SK-N-SH (cell line): ENCODE results near the gene CATSPERZ. TPM values are rescaled to one million over a fixed set of nuclear protein-coding genes. Genes with fewer than 3 reads are reported as not detected.

Source experiments
- CTCF ChIA-PET: fragments of 300-600, 350-600 bp; formaldehyde crosslinking; extraction: SDS; loops from one replicate; lab custom pipeline; 2021; lab: Yijun Ruan, JAX
- POLR2A ChIA-PET: fragments of 350-600 bp; sonication (Branson Sonifier 250); formaldehyde crosslinking; extraction: SDS; loops from one replicate; lab custom pipeline; 2020; ENCODE audit warnings: antibody characterized with exemption, inconsistent platforms; lab: Yijun Ruan, JAX
- DNase-seq: peaks from one replicate; pipeline ENCODE4 v3.0.0; 2012
- H2AFZ ChIP-seq: fragments of 200-600 bp; sonication (generic); 2 replicates; pipeline ENCODE4 v1.8.1; 2016; ENCODE audit warnings: antibody characterized with exemption, mild to moderate bottlenecking, low read depth
- H3F3A ChIP-seq: fragments of 200-600 bp; sonication (generic); replicated peaks from 2 replicates; pipeline ENCODE3; 2016; ENCODE audit warnings: antibody characterized with exemption, mild to moderate bottlenecking; ENCODE audit not compliant: insufficient read depth
- H3K27ac ChIP-seq, 2 experiments: fragments of 200-500 bp in 1 of 2; fragments of 200-600 bp in 1 of 2; sonication (Bioruptor generic) in 1 of 2; sonication (generic), shearing (Covaris generic) in 1 of 2; 2 replicates each; pipeline versions ENCODE4 v1.5.1 to v1.6.1; 2014 to 2016; ENCODE audit warnings: low read depth in 2 of 2, inconsistent platforms in 1 of 2, low read length in 1 of 2, mild to moderate bottlenecking in 1 of 2, mixed read lengths in 1 of 2
- H3K27me3 ChIP-seq: fragments of 200-600 bp; sonication (generic), shearing (Covaris generic); 2 replicates; pipeline ENCODE4 v1.6.1; 2016; ENCODE audit warnings: mixed run types; ENCODE audit not compliant: insufficient read depth
- H3K36me3 ChIP-seq, 2 experiments: fragments of 200-500 bp in 1 of 2; fragments of 200-600 bp in 1 of 2; sonication (Bioruptor generic) in 1 of 2; sonication (generic) in 1 of 2; replicated peaks in 1 of 2; 2 replicates each; pipeline versions ENCODE3 to v1.5.1; 2014 to 2016; ENCODE audit warnings: low read length in 1 of 2, mild to moderate bottlenecking in 1 of 2; ENCODE audit not compliant: insufficient read depth in 2 of 2, control insufficient read depth in 1 of 2
- H3K4me1 ChIP-seq, 2 experiments: fragments of 200-500 bp in 1 of 2; fragments of 200-600 bp in 1 of 2; sonication (Bioruptor generic) in 1 of 2; sonication (generic), shearing (Covaris generic) in 1 of 2; 2 replicates each; pipeline versions ENCODE4 v1.5.1 to v1.6.1; 2014 to 2016; ENCODE audit warnings: low read depth in 1 of 2, low read length in 1 of 2, mixed run types in 1 of 2; ENCODE audit not compliant: insufficient read depth in 2 of 2, control insufficient read depth in 1 of 2
- H3K4me2 ChIP-seq: fragments of 200-600 bp; sonication (generic), shearing (Covaris generic); 2 replicates; pipeline ENCODE4 v1.6.1; 2017; ENCODE audit warnings: mixed run types
- H3K4me3 ChIP-seq, 2 experiments: fragments of 200-500 bp in 1 of 2; fragments of 200-600 bp in 1 of 2; sonication (Bioruptor generic) in 1 of 2; sonication (generic), shearing (Covaris generic) in 1 of 2; 2 replicates each; pipeline versions ENCODE4 v1.5.1 to v1.8.1; 2014 to 2016; ENCODE audit warnings: low read depth in 2 of 2, inconsistent platforms in 1 of 2, low read length in 1 of 2, mild to moderate bottlenecking in 1 of 2, mixed read lengths in 1 of 2, moderate library complexity in 1 of 2
- H3K79me2 ChIP-seq: fragments of 200-600 bp; sonication (generic); 2 replicates; pipeline ENCODE4 v1.8.1; 2017; ENCODE audit warnings: mild to moderate bottlenecking; ENCODE audit not compliant: insufficient read depth
- H3K9ac ChIP-seq: fragments of 200-600 bp; sonication (generic); 2 replicates; pipeline ENCODE4 v1.6.1; 2017; ENCODE audit warnings: mixed run types
- H3K9me2 ChIP-seq: fragments of 200-600 bp; sonication (generic); 2 replicates; pipeline ENCODE4 v1.6.1; 2017; ENCODE audit warnings: mixed run types
- H3K9me3 ChIP-seq: fragments of 200-600 bp; sonication (generic); 2 replicates; pipeline ENCODE4 v1.6.1; 2017; ENCODE audit warnings: mixed run types, mild to moderate bottlenecking, moderate library complexity
- H4K20me1 ChIP-seq: fragments of 200-600 bp; sonication (generic); 2 replicates; pipeline ENCODE4 v1.6.1; 2017; ENCODE audit warnings: mild to moderate bottlenecking, mixed run types; ENCODE audit not compliant: insufficient read depth
- CHD2 ChIP-seq: fragments of 150-350 bp; IDR thresholded peaks from 2 replicates; pipeline ENCODE4 v1.6.1; 2018; ENCODE audit warnings: low read length; ENCODE audit not compliant: partially characterized antibody
- ELF1 ChIP-seq: IDR thresholded peaks from 2 replicates; pipeline ENCODE4 v1.4.0; 2012
- FOXJ3 ChIP-seq: sonication (generic); formaldehyde crosslinking; IDR thresholded peaks from 2 replicates; pipeline ENCODE4 v1.5.1; 2020; ENCODE audit warnings: mild to moderate bottlenecking, missing genetic modification reagents
- GATA2 ChIP-seq: sonication (generic); formaldehyde crosslinking; IDR thresholded peaks from 2 replicates; pipeline ENCODE4 v1.5.0; 2020; ENCODE audit warnings: mild to moderate bottlenecking, missing genetic modification reagents
- MEF2A ChIP-seq: IDR thresholded peaks from 2 replicates; pipeline ENCODE4 v1.4.0; 2012; ENCODE audit warnings: low read depth, borderline replicate concordance
- NFIC ChIP-seq: IDR thresholded peaks from 2 replicates; pipeline ENCODE4 v1.4.0; 2012; ENCODE audit warnings: borderline replicate concordance
- PBX3 ChIP-seq: IDR thresholded peaks from 2 replicates; pipeline ENCODE4; 2012
- POLR2AphosphoS5 ChIP-seq: IDR thresholded peaks from 2 replicates; pipeline ENCODE4 v1.6.1; 2012; ENCODE audit warnings: low read depth, low read length
- TCF12 ChIP-seq: IDR thresholded peaks from 2 replicates; pipeline ENCODE4 v1.4.0; 2012
- WGBS: methylation state at CpG from one replicate; pipeline ENCODE4 v1.1.6; 2017; ENCODE audit warnings: low lambda C conversion rate; 5-methylcytosine and 5-hydroxymethylcytosine counted together
- polyA plus RNA-seq, 3 experiments: library from polyadenylated mRNA; depleted of rRNA; stranded (reverse); fragments of >200 nt; gene quantifications; 2 replicates each; pipeline ENCODE4 v1.2.3, GENCODE V29; 2012
- TF ChIP-seq, protein P1 (sequence below): IDR thresholded peaks from 2 replicates; pipeline ENCODE4 v1.4.0; 2012; ENCODE audit warnings: low read depth
- TF ChIP-seq, protein P2 (sequence below): fragments of 150-350 bp; IDR thresholded peaks from 2 replicates; pipeline ENCODE4 v1.6.1; 2017; ENCODE audit warnings: antibody characterized with exemption, low read length, low read depth, borderline replicate concordance

The CATSPERZ gene
- polyA plus RNA-seq, 1 of the 3 experiments (the other 2 are of a cell fraction), result 0.54 TPM

DNA sequence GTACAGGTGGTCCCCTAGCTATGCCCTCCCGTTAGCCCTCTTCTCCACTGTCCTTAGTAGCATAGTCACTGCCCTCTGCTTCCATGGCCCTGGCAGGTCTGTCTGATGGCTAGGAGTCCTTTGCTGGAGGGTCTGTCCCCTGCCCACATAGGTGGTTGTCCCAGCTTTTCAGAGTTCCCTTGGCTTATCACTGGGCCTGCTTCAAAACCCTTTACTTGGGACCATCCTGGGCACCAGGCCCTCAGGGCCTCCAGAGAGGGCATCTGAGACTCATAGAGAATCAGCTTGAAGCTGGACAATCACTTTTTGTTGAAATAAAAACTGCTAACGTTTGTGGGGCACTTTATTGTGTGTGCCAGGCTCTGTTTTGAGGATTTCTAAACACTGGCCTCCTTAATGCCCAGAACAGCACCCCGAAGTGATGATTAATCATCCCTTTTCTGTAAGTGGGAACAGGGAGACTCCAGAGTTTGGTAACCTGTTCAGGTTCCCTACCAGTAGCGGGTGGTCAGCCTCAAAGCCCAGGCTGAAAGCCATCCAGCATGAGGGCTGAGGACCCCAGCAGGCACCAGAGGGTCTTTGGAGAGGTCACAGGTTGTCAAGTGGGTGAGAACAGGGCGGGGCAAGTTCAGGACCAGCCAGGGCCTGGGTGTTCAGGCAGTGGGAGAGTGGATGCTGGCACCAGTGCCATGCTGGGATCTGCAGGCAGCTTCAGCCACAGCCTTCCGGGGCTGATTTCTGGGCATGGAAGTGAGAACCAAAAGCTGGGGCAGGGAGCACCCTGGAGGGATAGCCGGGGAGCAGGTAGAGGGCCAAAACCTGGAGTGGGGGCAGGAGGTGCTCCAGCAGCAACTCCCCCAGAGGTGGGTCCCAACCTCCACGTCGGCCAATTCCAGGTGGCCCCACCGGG, 9.6 kb upstream of the CATSPERZ start:
- no peaks in the 10 kb centered on the region for H3K36me3 ChIP-seq
- WGBS, result 56% methylated on average over 6 of the region's 10 CpGs
- ChIA-PET POLR2A (interaction anchor here (0.6 to 1.5 kb wide), 2 partner anchors 27 to 109 kb away, joined by 3 read pairs; partner anchors contain the start of gene PRDX5), CTCF (interaction anchor here (1.2 to 12.2 kb wide), 6 partner anchors 13 to 109 kb away, joined by 3 to 196 read pairs (median 10); partner anchors contain the start of genes CATSPERZ, ESRRA, PLCB3 and PRDX5)
- H3K9ac ChIP-seq, result no peak overlapping the region
- H3K27me3 ChIP-seq, result peaks cover 15% of the 10 kb centered on the region
- no peaks in the 10 kb centered on the region for H3K9me3 ChIP-seq
- H2AFZ ChIP-seq, result no peak overlapping the region
- peak overlapping the region in 1 of 2 experiments; percentile 48; a peak in 1 of 4 replicates for H3K4me3 ChIP-seq
- H3K9me2 ChIP-seq, result no peaks in the 10 kb centered on the region
- H3K4me1 ChIP-seq, result peaks cover 8 to 21% of the 10 kb centered on the region in 2 experiments; a peak in 2 of 4 replicates
- peaks cover 12% of the 10 kb centered on the region for H3F3A ChIP-seq
- H3K27ac ChIP-seq, result no peak overlapping the region
- TF ChIP-seq FOXJ3 (CRISPR knock-in tag), result no peak
- TF ChIP-seq, protein P1, sequence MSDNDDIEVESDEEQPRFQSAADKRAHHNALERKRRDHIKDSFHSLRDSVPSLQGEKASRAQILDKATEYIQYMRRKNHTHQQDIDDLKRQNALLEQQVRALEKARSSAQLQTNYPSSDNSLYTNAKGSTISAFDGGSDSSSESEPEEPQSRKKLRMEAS, result no peak
- peaks cover 8% of the 10 kb centered on the region; the same call in 1 of the 2 replicates for H3K79me2 ChIP-seq
- DNase-seq, result no peak
- H3K4me2 ChIP-seq, result no peak overlapping the region; the same call in 1 of the 2 replicates
- no peaks in the 10 kb centered on the region for H4K20me1 ChIP-seq

DNA sequence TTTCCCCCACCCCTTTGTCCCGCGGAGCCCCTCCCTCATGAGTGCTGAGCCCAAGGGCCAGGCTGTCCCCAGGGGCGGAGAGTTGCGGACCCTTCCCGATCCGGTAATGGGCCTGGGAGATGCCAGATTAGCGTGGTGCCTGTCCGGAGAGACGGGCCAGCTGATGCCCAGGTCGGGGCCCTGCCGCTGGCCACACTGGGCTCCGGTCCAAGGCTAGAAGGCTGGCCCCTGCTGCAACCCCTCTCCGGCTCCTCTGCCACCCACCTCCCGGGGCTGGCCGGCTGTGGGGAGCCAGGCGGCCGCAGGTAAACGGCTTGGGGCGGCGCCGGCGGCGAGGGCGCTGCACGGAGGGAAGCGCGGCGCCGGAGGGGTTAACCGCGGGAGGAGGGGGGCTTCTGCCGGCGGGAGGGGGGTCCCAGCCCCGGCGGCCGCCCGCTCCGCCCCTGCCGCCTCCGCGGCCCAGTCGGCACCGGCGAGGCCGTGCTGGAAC, 8.9 kb upstream of the CATSPERZ start, which contains the start of gene KCNK4:
TSS of gene KCNK4 (plus strand) at position 41 of the 490 bp plus-strand sequence. CDS start 1,717 bp downstream, outside the sequence.
- Histone ChIP-seq H3K36me3 (no peaks in the 10 kb centered on the region), H3F3A (peaks cover 12% of the 10 kb centered on the region), H3K4me2 (peak within 1 kb of the TSS; percentile 73), H3K9ac (no peak within 1 kb of the TSS), H3K27me3 (peaks cover 18% of the 10 kb centered on the region), H2AFZ (no peak within 1 kb of the TSS), H3K27ac (no peak within 1 kb of the TSS), H3K4me1 (peaks cover 5 to 17% of the 10 kb centered on the region in 2 experiments; a peak in 2 of 4 replicates), H4K20me1 (no peaks in the 10 kb centered on the region), H3K9me2 (no peaks in the 10 kb centered on the region), H3K79me2 (peaks cover 4% of the 10 kb centered on the region; the same call in 1 of the 2 replicates), H3K9me3 (no peaks in the 10 kb centered on the region), H3K4me3 (peak within 1 kb of the TSS; percentile 39 to 48; a peak in 3 of 4 replicates)
- CTCF ChIA-PET, result interaction anchor here (1.2 to 12.2 kb wide), 5 partner anchors 12 to 110 kb away, joined by 3 to 196 read pairs (median 13); partner anchors contain the start of genes CATSPERZ, ESRRA and PLCB3
- WGBS, result 22% methylated on average over 5 of the region's 45 CpGs
- DNase-seq, result peak; percentile 81
- POLR2A ChIA-PET, result interaction anchor here (0.6 to 1.5 kb wide), 2 partner anchors 27 to 110 kb away, joined by 3 read pairs; partner anchors contain the start of gene PRDX5
- TF ChIP-seq ELF1 (no peak), TCF12 (no peak), PBX3 (no peak), GATA2 (CRISPR knock-in tag) (0 out of 2 replicates have a peak, but pooled peaks have one; percentile 50), NFIC (no peak), MEF2A (no peak), POLR2AphosphoS5 (no peak), CHD2 (no peak)
- TF ChIP-seq, protein P2, sequence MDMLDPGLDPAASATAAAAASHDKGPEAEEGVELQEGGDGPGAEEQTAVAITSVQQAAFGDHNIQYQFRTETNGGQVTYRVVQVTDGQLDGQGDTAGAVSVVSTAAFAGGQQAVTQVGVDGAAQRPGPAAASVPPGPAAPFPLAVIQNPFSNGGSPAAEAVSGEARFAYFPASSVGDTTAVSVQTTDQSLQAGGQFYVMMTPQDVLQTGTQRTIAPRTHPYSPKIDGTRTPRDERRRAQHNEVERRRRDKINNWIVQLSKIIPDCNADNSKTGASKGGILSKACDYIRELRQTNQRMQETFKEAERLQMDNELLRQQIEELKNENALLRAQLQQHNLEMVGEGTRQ, result no peak
